NCI-H2107 (cell line): ENCODE measurements around the gene CMIP.

Source experiments
- DNase-seq: peaks from one replicate; lab custom pipeline; 2025; lab: John Stamatoyannopoulos, UW

The CMIP gene

DNA sequence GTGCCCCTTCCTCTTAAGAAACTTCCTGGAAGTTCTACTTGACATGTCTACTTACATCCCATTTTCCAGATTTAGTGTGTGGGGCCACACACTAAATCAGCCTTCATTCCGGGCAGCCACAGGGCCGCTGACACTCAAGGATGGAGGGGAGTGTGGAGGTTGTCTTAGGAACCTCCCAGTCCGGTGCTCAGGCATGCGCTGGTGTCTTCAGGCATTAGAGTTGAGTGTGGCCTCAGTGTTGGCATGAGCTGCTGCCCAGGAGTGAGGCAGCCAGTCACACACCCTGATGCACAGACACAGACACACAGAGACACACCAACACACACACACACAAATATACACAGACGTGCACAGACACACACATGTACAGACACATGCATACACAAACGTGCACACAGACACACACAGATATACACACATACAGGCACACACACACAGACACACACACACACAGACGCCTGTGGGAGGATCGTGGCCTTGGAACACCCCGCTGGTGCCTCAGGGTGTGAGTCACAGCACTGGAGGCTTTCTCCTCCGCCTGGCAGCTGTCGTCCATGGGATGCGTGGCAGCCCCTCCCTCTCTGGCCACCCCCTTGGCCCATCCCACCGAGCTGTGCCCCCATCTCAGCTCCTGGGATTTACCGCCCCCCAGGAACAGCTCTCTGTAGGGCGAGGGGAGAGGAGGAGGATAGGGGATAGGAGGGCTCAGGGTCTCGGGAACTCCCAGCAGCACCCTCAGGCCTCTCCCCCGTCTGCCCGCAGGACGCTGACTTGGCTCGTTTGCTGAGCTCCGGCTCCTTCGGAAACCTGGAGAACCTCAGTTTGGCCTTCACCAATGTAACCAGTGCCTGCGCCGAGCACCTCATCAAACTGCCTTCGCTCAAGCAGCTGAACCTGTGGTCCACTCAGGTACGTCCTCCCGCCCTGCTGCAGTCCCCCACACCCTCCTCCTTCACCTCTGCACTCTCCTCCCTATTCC is 258.9 kb downstream of the CMIP start:
- no peak for DNase-seq

GRCh38 chr16:81705261-81705660 is 260.7 kb downstream of the CMIP start:
- no peak for DNase-seq

DNA sequence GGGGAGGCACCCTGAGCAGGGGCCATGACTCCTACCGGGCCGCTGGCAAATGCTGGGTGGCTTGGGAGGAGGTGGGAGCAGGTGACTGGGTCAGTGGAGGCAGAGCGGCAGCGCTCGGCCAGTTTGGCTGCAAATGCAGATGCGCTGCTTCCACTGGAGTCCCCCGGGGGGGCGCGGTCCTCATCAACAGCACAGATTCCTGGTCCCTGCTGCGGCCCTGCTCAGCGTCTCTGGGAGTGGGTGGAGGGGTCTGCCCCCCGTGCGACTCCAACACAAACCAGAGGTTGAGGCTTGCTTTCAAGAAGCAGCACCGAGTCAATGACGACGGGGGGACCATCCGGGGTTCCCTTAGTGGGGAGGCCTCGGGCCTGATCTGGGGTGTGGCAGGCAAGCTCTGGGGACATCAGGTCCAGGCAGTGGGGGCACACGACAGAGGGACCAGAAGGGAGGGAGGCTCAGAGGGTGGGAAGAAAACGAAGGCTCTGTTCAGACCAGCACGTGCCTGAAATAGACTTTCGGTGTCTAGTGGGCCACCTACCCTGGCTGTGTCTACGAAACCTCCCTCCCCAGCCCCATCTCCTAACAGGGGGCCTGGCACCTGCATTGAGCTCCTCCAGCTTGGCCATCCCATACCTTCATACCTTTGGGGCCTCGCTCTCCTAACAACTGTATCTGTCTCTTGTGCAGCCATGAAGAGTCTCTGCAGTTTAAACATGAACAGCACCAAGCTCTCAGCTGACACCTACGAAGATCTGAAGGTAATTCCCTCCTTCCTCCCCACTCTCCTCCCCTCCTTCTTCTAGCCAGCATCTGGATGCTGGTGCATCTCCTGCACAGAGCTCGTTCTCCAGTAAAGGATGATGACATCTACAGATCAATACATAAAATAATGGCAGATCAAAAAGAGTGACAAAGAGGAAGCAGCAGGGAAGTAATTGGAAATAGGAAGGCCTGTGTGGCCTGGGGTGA is 262.0 kb downstream of the CMIP start:
- no peak for DNase-seq

DNA sequence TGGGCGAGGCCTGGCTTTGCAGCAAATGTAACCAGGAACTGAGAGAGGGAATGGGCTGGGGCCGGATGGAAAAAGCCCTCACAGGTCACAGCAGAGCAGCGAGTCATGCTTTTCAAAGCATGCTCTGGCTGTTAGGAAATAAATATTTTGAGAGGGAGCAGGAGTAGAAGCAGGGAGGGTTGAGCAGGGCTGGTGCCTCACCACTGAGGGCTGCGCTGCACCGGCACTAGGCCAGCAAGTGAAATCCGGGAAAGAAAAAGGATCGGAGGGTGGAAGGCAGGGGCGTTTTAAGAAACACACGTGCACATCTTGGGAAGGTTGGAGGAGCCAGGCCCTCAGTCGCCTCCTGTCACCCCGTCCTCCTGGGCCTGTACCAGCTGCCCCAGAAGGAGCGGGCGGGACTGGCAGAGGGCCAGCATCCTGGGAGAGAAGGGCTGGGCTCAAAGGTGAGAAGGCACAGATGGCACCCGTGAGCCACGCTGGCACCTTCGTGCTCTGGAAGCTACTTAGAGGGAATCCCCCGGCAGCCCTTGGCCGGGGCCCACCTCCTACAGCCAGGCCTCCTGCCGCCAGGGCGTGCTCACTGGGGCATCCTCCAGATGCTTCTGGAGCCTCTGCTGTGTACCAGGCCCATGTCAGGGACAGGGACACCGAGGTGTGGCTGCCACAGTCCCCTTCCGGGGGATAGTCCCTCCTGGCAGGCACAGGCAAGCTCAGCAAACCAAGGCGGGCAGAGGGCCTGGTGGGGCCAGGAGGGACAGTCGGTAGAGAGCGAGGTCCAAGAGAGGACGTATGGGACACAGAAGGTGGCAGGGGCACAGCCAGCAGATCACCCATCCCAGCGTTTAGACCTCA is 263.0 kb downstream of the CMIP start:
- no peak for DNase-seq

- DNase-seq, result no peak
These were observed 263.8 kb downstream of the CMIP start for GRCh38 chr16:81708266-81709015.

GRCh38 chr16:81709016-81709900 is 264.6 kb downstream of the CMIP start:
- DNase-seq, result no peak

DNA sequence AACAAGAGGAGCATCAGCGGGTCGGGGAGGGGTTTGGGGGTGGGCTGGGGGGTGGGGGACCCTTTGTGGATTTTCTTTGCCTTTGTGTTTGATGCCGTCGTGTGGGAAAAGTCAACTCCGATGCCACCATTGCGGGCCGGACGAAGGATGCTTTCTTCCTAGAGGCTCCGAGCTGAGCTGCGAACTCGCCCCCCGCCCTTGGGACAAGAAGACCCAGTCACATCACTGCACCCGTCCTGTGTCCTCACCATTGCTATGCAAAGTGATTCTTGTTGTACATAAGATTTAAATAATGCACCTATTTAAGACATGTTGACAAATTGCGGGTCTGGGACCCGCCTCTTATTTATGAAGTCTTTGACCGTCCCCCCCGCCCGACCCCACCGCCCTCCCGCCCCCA is 265.4 kb downstream of the CMIP start:
- DNase-seq, result no peak

DNA sequence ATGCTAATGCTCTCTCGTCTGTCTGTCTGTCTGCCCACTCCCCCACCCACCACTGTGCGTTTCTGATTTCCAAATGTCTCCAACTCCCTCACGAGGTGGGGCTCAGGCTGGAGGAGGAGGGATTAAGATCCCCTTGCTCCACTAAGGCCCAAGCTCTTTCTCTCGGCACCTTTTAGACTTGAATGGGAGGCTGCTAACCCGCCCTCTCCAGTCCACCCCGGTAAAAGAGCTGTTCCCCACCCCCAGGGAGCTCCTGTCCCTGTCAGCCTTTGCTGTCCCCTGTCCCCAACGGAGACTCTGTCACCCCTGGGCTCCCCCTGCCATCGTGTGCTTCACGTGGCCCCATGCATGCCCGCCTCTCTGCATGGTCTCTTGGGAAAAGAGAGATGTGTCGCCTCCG is 266.0 kb downstream of the CMIP start:
- DNase-seq, result no peak

- no peak for DNase-seq
These were observed 267.2 kb downstream of the CMIP start for GRCh38 chr16:81711657-81712319.

- DNase-seq, result no peak
These were observed 268.1 kb downstream of the CMIP start for GRCh38 chr16:81712681-81713080.

DNA sequence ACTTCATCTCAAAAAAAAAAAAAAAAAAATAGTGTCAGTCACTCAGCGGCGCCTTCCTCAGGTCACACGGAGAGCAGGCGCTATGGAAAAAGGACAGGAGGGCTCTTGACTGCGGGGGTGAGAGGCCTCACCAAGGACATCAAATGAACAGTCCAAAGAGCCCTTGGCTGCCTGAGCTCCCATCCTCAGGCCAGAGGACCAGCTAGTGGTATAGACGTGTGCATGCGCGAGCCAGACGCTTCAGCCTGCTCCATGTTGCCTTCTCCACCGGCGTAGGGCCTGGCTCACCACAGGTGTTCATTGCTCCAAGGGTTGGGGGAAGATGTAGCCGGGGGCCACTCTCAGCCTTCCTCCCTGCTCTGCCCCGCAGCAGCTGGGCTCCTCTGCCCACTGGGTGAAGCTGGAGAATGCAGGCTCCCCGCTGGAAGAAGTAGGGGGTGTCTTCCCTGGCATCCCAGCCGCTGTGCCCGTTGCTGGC is 268.7 kb downstream of the CMIP start:
- no peak for DNase-seq

DNA sequence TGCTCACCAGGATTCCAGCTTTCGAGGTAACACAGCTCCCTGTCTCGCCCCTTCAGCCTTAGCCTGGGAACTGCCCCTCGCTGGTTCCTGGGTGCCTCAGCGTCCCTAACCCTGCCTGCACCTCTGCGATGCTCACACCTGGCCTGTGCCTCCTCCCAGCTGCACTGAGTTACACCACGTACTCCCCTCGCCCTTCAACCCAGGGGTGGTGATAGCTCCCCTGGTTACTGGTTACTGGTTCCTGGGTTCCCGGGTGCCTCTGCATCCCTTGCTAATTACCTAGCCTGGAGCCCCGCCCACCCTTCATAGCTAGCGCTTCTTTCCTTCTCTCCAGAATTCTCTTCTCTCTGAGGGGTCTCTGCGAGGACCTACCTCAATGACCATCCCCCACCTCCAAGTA is 269.2 kb downstream of the CMIP start:
- no peak for DNase-seq

DNA sequence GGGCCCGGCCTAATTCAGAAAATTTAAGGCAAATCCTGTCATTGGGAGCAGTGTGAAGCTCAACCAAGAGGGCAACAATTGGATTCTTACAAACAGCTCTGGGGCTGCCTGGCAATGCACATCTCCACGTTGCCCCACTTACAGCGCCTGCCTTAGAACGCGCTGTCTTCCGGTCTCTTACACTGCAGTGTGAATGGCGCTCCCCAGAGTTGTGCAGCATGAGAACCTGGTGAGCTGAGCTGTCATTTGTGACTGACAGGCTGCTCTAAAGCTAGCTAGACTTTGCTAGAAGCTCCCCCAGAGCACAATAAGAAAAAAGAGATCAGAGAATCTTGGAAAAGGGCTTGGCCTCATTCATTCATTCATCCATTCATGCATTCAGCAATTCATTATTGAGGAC is 270.0 kb downstream of the CMIP start:
- DNase-seq, result no peak

GRCh38 chr16:81715358-81716196 is 271.0 kb downstream of the CMIP start:
- DNase-seq, result no peak

GRCh38 chr16:81716478-81717225 is 272.0 kb downstream of the CMIP start:
- DNase-seq, result no peak

DNA sequence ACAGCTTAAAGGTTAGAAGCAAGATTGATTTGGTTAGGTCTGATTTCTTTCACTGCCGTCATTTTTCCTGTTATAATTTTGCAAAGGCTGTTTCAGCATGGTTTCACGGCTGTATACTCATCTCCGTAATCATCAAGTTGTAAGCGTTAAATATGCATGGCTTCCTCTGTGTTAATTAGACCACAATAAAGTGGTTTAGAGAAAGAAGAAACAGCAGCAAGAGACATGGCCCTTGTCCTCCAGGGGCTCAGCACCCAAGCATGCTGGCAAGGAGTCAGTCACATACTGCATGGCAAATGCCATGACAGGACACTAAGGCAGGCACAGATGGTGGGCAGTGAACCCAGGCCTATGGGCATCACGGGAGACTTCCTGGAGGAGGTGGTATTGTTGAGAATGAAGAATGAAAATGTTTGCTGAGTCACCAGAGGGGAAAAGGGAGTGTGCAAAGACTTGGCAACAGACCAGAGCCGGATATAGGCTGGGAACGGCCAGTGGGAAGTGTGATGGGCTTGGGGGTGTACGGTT is 273.1 kb downstream of the CMIP start:
- no peak for DNase-seq

DNA sequence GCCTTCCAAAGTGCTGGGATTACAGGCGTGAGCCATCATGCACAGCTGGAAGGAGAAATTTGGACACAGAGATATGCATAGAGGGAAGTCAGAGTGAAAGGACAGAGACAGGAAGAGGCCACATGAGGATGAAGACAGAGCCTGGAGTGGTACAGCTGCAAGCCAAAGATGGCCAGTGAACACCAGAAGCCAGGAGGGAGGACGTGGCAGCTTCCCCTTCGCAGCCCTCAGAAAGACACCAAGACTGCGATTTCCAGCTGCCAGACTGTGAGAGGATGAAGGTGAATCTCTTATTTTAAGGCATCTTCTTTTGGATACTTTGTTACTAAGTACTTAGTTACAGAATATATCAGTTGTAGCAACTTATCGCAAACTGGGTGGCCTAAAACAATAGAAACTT is 274.0 kb downstream of the CMIP start:
- no peak for DNase-seq
